G401 (cell line): ENCODE data around the gene KLHL18. TPM values are rescaled to one million over a fixed set of nuclear protein-coding genes. Genes with fewer than 3 reads are reported as not detected.
A peak's percentile ranks its signal among the peaks of the same experiment; 100 is the strongest.
"Not testable (repeated sequence)": the region's sequence is repeated elsewhere in the genome, so short reads cannot be mapped to it uniquely, and the experiment has no call there.

ENCODE experiments used
- DNase-seq: peaks from one replicate; pipeline ENCODE4 v3.0.0-alpha.2; 2015; ENCODE audit warnings: low spot score
- in situ Hi-C: cut with HindIII; loops from 2 replicates; pipeline ENCODE4 v1.10.0; 2016; ENCODE audit warnings: low sequenced_read_pairs, mixed read lengths
- total RNA-seq: library from RNA; depleted of rRNA; stranded (reverse); fragments of >200 nt; shearing (Covaris generic); gene quantifications from 2 replicates; pipeline ENCODE4 v1.2.3, GENCODE V29; 2014

The KLHL18 gene
- total RNA-seq, 1 experiment from 2014 or later = 19.4 TPM

DNA sequence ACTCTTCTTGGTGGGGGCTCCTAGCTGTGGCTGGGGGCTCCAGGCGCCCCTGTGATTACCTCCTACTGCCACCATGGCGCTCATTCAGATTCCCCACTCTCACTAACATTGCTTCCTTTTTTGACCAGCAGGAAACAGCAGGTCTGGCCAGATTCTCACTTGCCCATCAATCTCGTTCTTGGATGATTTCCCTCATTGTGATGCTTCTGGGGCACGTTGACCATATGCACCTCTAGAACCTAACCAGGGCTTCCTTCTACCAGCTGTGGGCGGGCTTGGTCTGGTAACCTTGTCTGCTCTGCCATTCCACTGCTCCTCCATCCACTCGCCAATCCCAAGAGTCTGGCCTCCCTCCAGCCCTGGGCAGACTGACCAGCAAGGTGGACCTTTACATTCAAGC, 62.2 kb downstream of the KLHL18 start:
- in situ Hi-C loops = no loop called here

DNA sequence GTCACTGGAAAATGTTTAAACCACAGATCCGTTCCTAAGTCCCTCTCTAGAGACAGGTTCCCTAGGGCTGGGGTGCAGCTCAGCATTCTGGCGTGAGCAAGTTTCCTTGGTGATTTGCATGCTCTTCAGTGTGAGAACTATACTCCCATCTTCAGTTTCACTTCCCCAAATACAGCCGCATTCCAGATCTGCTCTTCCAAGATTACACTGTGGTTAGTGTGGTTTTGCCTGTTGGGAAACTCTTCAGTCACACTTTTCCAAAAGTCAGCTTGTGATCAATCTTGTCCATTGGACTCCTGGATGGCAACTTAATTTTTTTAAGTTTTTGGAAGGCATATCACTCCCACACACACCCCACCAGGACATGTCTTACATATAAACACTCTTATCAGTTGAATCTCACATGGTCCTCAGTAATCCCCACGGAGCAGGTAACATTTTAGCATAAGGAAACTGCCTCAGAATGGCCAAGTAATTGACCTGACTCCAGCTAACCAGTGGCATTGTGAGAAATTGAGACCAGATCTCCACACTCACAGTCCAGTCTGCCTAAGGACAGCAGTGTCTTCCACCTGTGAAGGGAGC, 64.6 kb downstream of the KLHL18 start:
- in situ Hi-C loops = no loop called here
- no peak for DNase-seq

More for the DNA sequence above, 62.2 kb downstream of the KLHL18 start:
- peak; percentile 66 for DNase-seq

DNA sequence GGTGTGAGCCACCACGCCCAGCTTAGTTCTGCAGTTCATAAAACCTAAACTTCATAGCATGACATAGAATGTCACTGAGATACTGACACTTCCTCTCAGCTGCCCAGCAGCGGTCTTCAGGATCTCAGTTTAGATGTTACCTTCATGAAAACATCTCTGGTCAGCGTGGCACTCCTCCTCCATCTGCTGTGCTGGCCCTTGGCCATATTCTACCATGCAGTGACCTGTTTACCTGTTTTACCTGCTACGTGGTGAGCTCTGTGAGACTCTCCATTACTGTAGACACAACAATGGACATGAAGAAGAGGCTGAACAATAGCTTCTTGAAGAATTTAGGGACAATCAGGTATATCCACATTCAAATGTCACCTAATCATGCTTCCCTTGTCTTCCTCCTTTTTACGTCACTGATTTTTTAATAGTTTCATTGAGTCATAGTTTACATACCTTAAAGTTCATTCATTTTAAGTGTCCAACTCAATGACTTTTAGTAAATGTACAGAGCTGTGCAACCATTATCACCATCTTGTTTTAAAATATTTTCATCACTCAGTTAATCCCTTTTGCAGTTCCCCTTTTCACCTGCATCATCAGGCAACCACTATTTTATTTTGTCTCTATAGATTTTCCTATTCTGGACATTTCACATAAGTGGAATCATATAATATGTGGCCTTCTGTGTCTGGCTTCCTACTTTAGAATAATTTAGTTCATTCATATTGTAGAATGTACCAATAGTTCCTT, 65.8 kb downstream of the KLHL18 start:
- DNase-seq = peak; percentile 64
- in situ Hi-C loops = no loop called here

DNA sequence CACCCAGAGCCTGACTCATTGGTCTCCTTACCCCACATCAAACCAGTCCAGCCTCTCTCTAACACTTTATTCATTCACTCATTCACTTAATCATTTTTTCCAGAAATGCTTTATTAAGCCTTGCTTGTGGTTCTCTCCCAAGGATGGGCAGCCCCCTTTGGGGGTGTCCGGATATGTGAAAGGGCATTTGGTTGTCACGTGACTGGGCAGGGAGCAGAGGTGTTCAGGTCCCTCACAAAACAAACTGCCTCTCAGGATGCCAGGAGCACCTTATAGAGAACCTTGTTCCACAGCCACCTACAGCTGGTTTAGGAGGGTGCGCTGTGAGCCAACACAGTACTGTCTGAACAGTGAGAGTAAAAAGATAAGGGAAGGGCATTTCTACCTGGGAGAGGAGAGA, 72.3 kb downstream of the KLHL18 start:
- in situ Hi-C loops = no loop called here

DNA sequence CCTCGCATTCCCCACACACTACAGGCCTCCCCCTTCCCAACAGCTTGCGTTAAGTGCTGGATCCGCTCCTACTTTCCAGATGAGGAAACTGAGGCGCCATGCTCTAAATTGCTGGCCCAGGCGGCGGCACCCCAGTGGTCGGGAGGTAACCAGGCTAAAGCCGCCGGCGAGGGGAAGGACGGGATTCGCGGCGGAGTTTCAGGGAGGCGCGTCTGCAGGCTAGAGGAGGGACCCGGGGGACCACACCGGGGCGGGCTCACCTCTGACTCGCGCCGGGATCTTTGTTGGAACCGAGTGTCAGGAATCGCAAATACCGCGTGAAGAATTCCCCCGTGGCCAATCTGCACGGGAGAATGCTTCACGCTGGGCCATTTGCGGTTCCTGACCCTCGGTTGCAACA, 73.5 kb downstream of the KLHL18 start:
- in situ Hi-C loops = no loop called here
- DNase-seq = no peak

More for the DNA sequence above, 72.3 kb downstream of the KLHL18 start:
- no peak for DNase-seq

DNA sequence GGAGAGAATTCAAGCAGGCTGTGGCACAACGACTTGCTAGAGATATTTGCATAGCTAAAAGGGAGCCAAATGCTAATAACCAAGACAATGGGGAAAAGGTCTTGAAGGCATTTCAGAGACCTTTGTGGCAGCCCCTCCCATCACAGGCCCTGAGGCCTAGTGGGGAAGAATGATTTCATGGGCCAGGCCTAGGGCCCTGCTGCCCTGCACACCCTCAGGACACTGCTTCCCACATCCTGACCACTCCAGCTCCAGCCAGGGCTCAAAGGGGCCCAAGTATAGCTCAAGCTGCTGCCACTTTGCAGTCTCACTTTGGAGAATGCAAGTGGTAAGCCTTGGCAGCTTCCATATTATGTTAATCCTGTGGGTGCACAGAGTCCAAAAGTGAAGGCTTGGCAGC, 76.6 kb downstream of the KLHL18 start:
- no peak for DNase-seq
- in situ Hi-C loops = no loop called here

DNA sequence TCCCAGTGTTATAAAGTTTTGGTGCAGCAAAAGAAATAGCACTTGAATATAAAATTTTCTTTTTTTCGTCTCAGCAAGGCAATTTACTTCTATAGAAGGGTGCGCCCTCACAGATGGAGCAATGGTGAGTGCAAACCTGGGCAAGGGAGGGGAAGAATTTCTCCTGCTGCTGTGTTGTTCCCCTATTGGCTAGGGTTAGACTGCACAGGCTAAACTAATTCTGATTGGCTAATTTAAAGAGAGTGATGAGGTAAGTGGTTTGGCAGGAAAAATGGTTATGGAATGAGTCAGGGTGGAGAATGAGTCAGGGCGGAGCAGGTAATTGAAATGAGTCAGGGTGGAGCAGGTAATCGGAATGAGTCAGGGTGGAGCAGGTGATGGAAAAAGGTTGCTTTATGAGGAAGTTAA, 77.4 kb downstream of the KLHL18 start:
- in situ Hi-C loops, DNase-seq: not testable (repeated sequence)

DNA sequence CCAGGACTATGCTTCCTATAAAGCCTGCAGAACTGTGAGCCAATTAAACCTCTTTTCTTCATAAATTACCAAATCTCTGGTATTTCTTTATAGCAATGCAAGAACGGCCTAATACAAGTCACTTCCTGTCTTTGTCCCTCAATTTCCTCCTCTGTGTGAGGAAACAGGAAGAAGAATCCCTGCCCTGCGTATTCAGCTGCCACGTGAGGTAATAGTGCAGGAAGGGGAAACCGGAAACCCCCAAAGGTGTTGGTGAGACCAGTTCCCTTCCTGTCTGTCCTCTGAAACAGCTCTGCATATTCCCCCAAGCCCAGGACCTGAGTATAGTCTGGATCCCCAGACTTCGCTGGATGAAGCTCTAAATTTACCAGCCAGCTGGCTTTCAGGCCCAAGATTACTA, 80.0 kb downstream of the KLHL18 start:
- no peak for DNase-seq
- in situ Hi-C loops = no loop called here

DNA sequence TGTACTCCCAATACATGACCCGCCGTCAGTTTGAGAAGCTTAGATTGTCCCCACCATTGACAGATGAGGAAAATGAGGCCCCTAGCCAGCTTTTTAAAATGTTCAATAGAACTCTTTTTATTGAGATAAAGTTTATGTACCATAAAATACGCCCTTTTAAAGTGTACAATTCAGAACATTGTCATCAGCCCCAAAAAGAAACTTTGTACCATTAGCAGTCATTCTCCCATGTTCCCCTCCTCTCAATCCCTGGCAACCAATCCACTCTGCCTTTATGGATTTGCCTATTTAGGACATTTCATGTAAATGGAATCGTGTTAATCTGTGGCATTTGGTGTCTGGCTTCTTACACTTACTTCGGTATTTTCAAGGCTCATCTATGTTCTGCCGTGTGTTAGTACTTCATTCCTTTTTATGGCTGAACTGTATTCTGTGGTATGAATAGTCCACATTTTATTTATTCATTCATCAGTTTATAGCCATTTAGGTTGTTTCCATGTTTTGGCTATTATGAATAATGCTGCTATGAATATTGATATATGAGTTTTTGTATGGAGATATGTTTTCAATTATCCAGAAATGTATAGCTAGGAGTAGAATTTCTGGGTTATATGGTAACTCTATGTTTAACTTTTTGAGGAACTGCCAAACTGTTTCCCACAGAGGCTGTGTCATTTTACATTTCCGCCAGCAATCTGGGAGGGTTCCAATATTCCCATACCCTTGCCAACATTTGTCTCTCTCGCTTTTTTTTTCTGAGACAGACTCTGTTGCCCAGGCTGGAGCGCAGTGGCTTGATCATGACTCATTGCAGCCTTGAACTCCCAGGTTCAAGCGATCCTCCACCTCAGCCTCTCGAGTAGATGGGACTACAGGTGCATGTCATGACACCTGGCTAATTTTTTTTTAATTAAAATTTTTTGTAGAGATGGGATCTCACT, 82.7 kb downstream of the KLHL18 start:
- in situ Hi-C loops = no loop called here
- DNase-seq = peak; percentile 66

DNA sequence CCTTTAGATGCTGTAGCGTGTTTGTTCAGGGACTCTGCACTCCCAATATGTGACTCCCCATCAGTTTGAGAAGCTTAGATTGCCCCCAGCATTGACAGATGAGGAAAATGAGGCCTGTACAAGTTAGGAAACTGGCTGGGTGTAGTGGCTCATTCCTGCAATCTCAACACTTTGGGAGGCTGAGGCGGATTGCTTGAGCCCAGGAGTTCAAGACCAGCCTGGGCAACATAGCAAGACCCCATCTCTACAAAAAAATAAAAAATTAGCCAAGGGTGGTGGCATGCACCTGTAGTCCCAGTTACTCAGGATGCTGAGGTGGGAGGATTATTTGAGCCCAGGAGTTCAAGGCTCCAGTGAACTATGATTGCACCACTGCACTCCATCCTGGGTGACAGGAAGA, 84.1 kb downstream of the KLHL18 start:
- in situ Hi-C loops = no loop called here
- DNase-seq = no peak

DNA sequence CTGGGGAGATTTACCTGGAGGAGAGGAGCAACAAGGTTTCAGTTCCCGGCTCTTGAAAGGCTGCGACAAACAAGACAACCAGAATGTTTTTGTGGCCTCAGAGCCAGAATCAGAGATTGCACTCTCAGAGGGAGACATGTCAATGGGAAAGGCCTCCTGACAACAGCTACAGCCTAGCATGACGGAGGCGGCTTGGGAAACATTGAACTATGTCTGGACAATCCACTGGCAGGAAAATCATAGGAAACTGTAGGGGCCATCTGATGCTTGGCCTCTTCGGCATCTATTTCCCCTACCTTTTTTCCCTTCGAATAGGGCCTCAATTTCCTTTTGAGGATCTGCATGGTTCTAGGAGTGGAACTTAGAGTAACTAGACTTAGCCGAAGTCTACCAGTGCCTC, 84.9 kb downstream of the KLHL18 start:
- in situ Hi-C loops = no loop called here

DNA sequence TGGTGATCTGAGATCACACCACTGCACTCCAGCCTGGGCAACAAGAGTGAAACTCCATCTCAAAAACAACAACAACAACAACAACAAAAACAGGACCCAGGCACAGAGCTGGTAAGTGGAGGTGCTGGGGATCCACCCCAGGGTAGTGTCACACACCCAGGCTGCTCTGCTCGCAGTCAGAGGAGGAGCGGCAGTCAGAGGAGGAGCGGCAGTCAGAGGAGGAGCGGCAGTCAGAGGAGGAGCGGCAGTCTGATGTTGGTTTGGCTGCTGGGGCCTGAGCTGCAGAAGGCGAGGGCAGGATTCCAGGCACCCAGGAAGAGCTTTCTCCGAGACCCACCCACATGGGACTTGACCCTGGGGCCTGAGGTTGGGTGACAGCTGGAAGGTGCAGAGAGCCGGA, 87.3 kb downstream of the KLHL18 start:
- DNase-seq, in situ Hi-C loops: not testable (repeated sequence)

More for the DNA sequence above, 84.9 kb downstream of the KLHL18 start:
- DNase-seq = no peak

DNA sequence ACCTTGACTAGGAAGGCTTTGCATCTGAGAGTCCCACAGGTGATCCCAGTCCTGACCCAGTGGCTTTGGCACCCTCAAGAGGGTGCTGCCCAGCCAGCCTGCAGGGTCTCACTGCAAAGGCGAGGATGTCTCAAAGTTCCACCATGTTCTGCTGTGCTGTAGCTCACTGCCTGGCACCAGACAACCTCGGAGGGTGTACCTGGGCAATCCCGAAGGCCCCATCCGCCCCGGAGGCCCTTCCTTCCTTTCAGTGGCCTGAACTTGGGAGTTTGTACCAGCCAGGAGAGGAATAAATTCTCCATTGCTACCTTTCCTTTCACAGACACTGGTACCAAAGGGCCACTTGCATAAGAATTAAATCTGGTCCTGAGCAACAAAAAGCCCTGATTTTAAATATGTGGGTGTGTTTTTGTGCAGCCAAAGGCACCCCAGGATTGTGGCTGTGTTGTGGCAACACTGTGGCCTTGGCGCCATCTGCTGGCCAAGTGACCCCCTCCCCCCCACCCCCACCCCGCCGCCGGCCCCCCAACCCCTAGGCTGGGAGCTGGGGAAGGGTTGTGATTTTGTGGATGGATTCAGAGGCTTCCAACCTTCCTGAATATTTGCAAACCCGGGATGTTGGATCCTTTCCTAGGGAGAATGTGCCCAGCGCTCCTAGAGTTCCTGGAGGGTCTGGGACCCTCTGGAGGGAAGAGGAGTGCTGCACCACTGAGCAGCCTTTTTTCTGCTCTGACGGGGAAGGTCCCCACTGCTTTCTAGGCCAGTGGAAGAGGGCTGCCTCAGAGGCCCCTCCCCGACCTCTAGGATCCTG, 88.3 kb downstream of the KLHL18 start:
- peak; percentile 12 for DNase-seq
- in situ Hi-C loops = no loop called here

DNA sequence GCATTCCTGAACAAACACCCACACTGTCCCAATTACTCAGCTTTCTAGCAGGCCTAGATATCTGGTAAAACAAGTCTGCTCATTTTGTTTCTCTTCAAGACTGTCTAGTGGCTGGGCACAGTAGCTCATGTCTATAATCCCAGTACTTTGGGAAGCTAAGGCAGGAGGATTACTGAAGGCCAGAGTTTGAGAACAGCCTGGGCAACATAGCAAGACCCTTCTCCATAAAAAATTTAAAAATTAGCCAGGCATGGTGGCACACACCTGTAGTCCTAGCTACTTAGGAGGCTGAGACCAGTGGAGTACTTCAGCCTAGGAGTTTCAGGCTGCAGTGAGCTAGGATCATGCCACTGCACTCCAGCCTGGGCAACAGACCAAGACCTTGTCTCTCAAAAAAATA, 91.8 kb downstream of the KLHL18 start:
- DNase-seq = no peak
- in situ Hi-C loops = no loop called here

DNA sequence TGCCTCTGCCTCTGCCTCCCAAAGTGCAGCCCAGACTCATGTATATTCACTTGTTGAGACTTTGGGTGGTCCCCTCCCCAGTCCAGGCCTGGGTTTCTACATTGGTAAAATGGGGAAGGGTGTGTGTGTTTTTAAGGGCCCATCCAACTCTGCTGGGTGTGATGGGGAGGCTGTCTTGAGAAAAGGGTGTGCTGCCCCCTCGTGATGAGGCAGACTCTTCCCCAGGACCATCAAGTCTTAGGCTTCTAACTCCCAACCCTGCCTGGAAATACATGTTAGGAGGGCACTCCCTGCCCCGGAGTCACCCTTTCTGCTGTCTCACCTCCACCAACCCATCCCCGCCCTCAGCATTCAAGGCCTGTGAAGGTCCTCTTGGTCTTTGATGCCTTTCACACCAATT, 93.6 kb downstream of the KLHL18 start:
- no peak for DNase-seq
- in situ Hi-C loops = no loop called here

DNA sequence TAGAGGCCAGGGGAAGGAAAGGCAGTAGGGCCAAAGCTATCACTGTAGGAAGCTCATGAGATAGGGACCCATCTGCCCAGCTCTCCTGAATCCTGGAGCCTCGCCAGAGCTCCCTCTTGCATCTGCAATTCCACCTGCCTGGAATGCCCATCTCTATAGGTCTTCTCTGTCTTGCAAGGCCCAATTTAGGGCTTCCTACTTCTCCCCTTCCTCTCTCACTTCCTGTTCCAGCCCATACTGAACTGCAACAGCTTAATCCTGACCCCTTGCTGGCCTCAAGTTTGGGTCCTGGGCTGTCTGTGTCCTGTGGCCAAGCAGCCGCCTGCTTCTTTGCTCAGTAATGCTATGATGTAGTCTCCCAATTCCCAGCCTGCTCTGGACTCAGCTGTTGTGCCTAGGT, 94.4 kb downstream of the KLHL18 start:
- in situ Hi-C loops = no loop called here
- DNase-seq = no peak

DNA sequence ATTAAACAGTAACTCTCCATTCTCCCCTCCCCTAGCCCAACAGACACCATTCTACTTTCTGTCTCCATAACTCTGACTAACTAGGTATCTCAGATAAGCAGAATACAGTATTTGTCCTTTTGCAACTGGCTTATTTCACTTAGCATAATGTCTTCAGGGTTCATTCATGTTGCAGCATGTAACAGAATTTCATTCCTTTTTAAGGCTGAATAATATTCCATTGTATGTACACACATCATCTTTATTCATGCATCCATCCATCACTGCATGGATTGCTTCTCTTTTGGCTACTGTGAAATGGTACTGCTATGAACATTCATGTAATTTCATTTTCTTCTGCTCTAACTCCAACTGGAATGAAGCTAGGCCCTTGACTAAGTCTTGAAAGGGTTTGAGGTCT, 96.1 kb downstream of the KLHL18 start:
- in situ Hi-C loops = no loop called here
- no peak for DNase-seq

DNA sequence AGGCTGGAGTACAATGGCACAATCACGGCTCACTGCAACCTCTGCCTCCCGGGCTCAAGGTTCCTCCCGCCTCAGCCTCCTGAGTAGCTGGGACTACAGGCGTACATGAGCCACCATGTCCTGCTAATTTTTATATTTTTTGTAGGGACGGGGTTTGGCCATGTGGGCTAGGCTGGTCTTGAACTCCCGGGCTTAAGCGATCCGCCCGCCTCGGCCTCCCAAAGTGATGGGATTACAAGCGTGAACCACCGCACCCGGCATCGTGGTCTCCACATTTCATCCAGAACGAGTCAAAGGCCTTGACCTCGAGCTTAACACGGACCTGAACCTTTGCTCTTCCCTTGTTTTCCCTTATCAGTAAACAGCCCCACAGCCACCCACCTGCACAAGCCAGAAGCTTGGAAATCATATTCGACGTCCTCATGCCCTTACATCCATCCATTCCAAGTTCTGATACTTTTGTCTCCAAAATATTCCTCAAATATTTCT, 96.7 kb downstream of the KLHL18 start:
- no peak for DNase-seq
- in situ Hi-C loops = no loop called here

DNA sequence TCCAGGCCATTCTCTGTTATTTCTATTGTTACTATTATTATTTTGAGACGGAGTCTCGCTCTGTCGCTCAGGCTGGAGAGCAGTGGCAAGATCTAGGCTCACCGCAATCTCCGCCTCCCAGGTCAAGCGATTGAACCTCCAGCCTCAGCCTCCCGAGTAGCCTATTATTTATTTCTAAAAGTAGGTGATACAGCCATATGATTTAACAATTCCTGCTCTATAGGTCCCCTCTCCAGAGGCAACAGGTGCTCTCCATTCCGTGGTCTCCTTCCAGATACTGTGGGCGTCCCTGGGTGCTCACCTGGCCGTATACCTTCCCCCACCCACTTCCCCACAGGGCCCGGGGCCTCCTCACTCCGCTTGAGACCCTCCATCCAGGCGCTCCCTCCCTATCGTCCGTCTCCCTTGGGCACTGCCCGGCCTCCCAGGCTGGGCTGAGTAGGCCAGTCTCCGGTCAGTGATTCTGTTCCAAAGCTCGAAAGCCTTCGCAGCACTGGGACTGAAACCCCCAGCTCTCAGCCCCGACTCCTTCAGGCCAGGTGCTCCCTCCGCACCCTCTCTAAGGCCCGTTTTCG, 97.4 kb downstream of the KLHL18 start:
- in situ Hi-C loops = no loop called here
- DNase-seq = no peak
